BE2C (cell line): Measurements from ENCODE around the gene PSMD8.
"Not testable (repeated sequence)": the region's sequence is repeated elsewhere in the genome, so short reads cannot be mapped to it uniquely, and the experiment has no call there.

ENCODE experiments used
- DNase-seq: peaks from one replicate; pipeline ENCODE4 v3.0.0-alpha.2; 2020
- H3K27me3 ChIP-seq: fragments of 250-450 bp; sonication (Bioruptor Pico); 2 replicates; pipeline ENCODE4 v1.5.1; 2020; ENCODE audit warnings: mild to moderate bottlenecking
- H3K36me3 ChIP-seq: fragments of 250-450 bp; sonication (Bioruptor Pico); 2 replicates; pipeline ENCODE4 v1.5.1; 2020; ENCODE audit warnings: mild to moderate bottlenecking
- H3K4me1 ChIP-seq: fragments of 250-450 bp; sonication (Bioruptor Pico); 2 replicates; pipeline ENCODE4 v1.5.1; 2020
- H3K4me3 ChIP-seq: 2 replicates; pipeline ENCODE4 v1.5.1; 2011; ENCODE audit warnings: low read depth, low read length
- H3K9me3 ChIP-seq: fragments of 250-450 bp; sonication (Bioruptor Pico); 2 replicates; pipeline ENCODE4 v1.5.1; 2020
- CTCF ChIP-seq: IDR thresholded peaks from 2 replicates; pipeline ENCODE4 v1.5.1; 2012; ENCODE audit warnings: mild to moderate bottlenecking, low read depth, low read length

Gene PSMD8

GRCh38 chr19:38401148-38401547, 26.8 kb downstream of the PSMD8 start:
- Histone ChIP-seq H3K36me3 (no peaks in the 10 kb centered on the region), H3K9me3 (no peaks in the 10 kb centered on the region), H3K4me1 (no peaks in the 10 kb centered on the region), H3K4me3 (no peak overlapping the region), H3K27me3 (no peaks in the 10 kb centered on the region; the same call in 1 of the 2 replicates)
- no peak for TF ChIP-seq CTCF
- DNase-seq: no peak

- no peak for DNase-seq
- no peaks in the 10 kb centered on the region for H3K9me3 ChIP-seq
- H3K4me3 ChIP-seq: peak overlapping the region; percentile 51
- no peaks in the 10 kb centered on the region; the same call in 1 of the 2 replicates for H3K27me3 ChIP-seq
- no peaks in the 10 kb centered on the region for H3K4me1 ChIP-seq
- no peaks in the 10 kb centered on the region for H3K36me3 ChIP-seq
- no peak for TF ChIP-seq CTCF
Measured at GRCh38 chr19:38402623-38402966, 28.2 kb downstream of the PSMD8 start.

GRCh38 chr19:38402967-38403674, 28.8 kb downstream of the PSMD8 start, which contains the start of gene FAM98C:
Gene FAM98C (plus strand): TSS chr19:38403093. CDS start chr19:38403154, 61 bp downstream.
- TF ChIP-seq CTCF: peak; percentile 82
- no peaks in the 10 kb centered on the region for H3K4me1 ChIP-seq

GRCh38 chr19:38404858-38405257, 30.5 kb downstream of the PSMD8 start:
- H3K4me3 ChIP-seq: no peak overlapping the region
- no peak for TF ChIP-seq CTCF
- DNase-seq: no peak

More at GRCh38 chr19:38402967-38403674, 28.8 kb downstream of the PSMD8 start, which contains the start of gene FAM98C:
- peak within 1 kb of the TSS; percentile 69 for H3K4me3 ChIP-seq
- H3K27me3 ChIP-seq: no peaks in the 10 kb centered on the region; the same call in 1 of the 2 replicates
- H3K36me3 ChIP-seq: no peaks in the 10 kb centered on the region
- DNase-seq: peak; percentile 97
- no peaks in the 10 kb centered on the region for H3K9me3 ChIP-seq

GRCh38 chr19:38405276-38405675, 30.9 kb downstream of the PSMD8 start:
- no peak for TF ChIP-seq CTCF
- no peaks in the 10 kb centered on the region; the same call in 1 of the 2 replicates for H3K27me3 ChIP-seq
- no peak for DNase-seq
- no peaks in the 10 kb centered on the region for H3K9me3 ChIP-seq
- no peaks in the 10 kb centered on the region for H3K36me3 ChIP-seq
- H3K4me1 ChIP-seq: no peaks in the 10 kb centered on the region
- H3K4me3 ChIP-seq: no peak overlapping the region

More at GRCh38 chr19:38404858-38405257, 30.5 kb downstream of the PSMD8 start:
- Histone ChIP-seq H3K36me3 (no peaks in the 10 kb centered on the region), H3K27me3 (no peaks in the 10 kb centered on the region; the same call in 1 of the 2 replicates), H3K4me1 (no peaks in the 10 kb centered on the region), H3K9me3 (no peaks in the 10 kb centered on the region)

GRCh38 chr19:38409631-38410133, 35.3 kb downstream of the PSMD8 start:
- Histone ChIP-seq H3K4me3 (no peak overlapping the region), H3K4me1 (no peaks in the 10 kb centered on the region), H3K9me3 (no peaks in the 10 kb centered on the region), H3K27me3 (no peaks in the 10 kb centered on the region), H3K36me3 (no peaks in the 10 kb centered on the region)
- no peak for TF ChIP-seq CTCF
- no peak for DNase-seq

GRCh38 chr19:38410407-38410806, 36.0 kb downstream of the PSMD8 start:
- not testable (repeated sequence) for H3K27me3 ChIP-seq, H3K9me3 ChIP-seq, H3K36me3 ChIP-seq, H3K4me1 ChIP-seq, H3K4me3 ChIP-seq, DNase-seq
